ENCODE data around the gene TPRG1L. TPM values are rescaled to one million over a fixed set of nuclear protein-coding genes. Genes with fewer than 3 reads are reported as not detected.

The TPRG1L gene
- total RNA-seq, 1 experiment from 2014 or later, result 6.7 TPM

- no peak for DNase-seq (ENCODE audit: low spot score)
These were observed 31.1 kb upstream of the TPRG1L start for GRCh38 chr1:3593745-3594144.

DNA sequence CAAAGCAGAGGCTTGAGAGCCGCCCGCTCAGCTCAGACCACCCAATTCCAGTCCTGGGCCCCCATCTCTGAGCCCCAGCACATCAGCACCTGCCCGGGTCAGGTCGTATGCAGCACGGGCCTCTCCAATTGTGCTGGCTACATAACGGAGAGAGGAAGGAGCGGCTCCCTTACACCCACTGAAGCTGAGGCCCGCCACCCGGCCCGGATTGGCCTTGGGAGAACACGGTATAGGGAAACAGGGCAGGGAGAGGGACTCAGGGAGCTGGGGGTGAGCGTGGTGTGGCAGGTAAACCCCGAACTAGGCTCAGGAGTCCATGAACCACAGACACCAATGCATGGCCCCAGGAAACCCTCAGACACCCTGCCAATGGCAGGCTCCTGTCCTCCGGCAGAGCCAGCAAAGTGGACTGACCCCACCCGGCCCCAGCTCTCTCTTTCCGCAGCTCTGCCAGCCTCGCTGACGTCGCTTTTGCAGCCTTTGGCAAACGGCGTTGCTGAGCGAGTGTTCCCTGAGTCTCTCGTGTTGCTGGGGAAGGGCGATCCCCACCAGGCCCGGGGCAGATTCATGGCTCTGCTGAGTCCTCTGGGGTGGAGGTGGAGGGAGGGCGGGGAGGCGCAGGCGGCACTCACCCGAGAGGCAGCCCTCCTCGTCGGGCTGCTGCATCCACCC lies 30.0 kb upstream of the TPRG1L start:
- no peak for DNase-seq (ENCODE audit: low spot score)

DNA sequence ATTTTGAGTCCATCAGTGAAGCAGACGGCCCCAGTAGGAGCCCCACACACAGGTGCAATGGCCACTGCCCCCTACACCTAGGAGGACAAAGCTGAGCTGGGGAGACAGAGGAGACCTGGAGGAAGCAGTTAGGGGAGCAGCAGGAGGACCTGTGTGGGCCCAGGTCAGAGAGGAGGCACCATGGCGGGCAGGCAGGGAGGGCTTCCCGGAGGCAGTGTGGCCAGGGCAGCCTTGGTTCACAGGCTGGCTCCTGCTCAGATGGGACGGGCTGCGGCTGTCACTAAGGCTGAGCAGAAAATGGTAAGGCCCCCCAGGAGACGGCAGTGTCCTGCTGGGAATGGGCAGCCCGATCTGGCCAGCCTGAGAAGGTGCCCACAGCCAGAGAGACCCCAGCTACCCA lies 28.9 kb upstream of the TPRG1L start:
- no peak for DNase-seq (ENCODE audit: low spot score)

DNA sequence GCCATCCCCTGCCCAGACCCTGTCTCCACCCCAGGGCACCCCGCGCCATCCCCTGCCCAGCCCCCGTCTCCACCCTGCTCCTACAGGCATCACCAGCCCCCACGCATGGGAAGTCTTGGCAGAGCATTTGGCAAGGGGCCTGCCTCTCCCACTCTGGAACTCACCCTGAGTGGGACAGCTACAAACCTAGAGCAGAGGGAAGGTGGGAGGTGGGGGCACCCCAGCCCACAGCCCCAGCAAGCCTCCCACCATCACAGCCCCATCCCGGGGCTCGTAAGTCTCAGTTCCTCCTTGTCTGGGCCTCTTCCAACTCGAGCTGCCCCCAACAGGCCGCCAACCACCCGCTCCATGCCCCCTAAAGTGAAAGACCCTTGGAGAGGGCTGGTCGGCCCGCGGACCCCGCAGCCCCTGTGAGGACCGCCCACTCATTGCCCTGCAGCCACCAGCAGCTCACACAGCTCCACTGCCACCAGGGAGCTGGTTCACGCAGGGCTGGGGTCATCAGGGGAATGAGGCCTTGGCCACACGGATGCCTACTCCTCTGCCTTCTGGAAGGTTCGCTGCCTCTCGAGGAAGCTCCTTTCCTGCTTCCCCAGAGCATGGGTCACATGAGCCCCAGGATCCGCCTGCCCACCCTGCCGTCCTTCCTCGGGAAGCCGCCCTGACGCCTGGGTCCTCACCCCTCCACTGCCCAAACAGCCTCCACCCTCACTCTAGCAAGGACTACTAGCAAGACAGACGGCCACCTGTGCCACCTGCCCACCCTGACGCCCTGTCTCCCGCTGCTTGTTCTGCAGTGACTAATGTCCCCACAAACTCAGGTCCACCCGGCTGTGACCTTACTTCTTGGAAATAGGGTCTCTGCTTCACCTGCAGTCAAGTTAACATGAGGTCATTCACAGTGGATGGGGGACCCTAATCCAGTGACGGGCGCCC lies 27.9 kb upstream of the TPRG1L start:
- DNase-seq (ENCODE audit: low spot score), result no peak

DNA sequence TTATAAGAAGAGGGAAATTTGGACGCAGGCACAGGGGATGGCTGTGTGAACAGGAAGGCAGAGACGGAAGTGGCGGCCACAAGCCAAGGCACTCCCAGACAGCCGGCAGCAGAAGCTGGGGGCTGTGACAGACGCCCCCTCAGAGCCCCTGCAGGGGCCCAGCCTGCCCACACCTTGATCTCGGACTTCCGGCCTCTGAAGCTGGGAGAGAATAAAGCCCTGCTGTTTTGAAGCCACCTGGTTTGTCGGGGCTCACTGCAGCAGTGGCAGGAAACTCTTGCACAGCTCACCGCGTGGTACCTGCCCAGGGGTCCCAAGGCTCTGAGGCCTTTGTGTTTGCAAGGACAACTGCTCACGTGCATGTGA lies 27.2 kb upstream of the TPRG1L start:
- no peak for DNase-seq (ENCODE audit: low spot score)

- no peak for DNase-seq (ENCODE audit: low spot score)
These were observed 26.7 kb upstream of the TPRG1L start for GRCh38 chr1:3598051-3598491.

DNA sequence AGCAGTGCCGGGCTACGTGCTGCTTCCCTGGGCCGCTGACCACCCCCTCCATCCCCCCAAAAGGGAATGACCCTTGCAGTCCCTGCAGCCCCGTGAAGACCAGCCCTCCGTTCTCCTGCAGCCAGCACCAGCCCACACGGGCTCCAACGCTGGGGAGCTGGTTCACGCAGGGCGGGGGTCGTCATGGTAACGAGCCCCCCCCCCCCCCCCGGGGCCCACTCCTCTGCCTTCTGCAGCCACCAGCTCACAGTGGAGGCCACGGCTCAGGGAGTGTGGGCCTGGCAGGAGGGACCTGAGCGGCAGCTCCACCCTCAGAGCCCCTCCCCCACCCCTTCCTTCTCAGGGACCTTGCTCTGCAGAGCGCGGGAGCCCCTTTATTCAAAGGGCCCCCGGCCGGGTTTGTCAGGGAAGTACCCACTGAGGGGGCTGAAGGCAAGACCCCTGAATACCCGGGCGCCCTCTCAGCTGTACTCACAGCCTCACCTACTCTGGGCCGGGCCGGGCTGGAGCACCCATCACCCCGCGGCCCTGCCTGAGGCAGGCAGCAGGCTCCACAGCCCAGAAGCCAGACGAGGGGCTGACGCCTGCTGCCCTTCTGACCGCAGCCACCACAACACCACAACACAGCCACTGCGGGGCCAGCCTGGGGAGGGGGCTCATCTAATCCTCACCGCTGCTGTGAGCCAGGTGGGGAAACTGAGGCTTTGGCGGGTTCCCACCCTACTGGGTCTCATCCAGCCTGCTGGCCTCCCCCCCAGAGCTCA lies 26.1 kb upstream of the TPRG1L start:
- no peak for DNase-seq (ENCODE audit: low spot score)

- DNase-seq (ENCODE audit: low spot score), result no peak
These were observed 25.5 kb upstream of the TPRG1L start for GRCh38 chr1:3599286-3599811.

DNA sequence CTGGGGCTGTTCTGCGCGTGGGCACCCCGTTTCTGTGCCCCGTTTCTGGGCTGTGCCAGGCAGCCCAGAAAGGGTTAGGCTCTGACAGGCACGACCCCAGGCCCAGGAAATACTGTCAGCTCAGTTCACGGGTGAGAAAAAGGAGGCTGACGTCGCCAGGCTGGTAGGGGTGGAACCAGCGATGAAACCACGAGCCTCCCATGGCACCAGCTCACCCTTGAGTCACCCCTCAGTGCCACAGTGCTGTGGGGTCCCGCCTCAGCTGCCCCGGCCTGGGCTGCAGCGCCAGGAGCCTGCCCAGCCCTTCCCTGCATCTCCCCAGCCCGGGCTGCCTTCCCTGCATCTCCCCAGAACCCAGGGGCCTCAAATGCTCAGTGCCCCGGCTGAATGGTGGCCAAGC lies 25.0 kb upstream of the TPRG1L start:
- no peak for DNase-seq (ENCODE audit: low spot score)

DNA sequence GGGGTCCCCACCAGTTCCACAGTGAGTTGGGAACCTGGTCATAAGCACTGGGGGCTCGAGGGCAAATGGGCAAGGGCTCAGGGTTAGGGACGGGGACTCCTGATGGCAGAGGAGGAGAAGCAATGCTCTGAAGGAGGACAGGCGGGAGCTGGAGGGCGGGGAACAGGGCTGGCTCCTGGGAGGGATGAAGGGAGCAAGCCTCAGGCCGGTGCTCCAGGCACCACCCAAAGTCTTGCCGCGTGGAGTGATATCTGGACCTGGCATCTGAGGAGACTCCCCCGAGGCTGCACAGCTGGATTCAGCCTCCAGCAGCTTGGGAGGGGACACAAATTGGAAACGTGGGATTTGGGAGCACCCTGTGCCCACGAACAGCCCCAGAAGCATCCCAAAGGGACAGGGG lies 24.5 kb upstream of the TPRG1L start:
- DNase-seq (ENCODE audit: low spot score), result no peak

DNA sequence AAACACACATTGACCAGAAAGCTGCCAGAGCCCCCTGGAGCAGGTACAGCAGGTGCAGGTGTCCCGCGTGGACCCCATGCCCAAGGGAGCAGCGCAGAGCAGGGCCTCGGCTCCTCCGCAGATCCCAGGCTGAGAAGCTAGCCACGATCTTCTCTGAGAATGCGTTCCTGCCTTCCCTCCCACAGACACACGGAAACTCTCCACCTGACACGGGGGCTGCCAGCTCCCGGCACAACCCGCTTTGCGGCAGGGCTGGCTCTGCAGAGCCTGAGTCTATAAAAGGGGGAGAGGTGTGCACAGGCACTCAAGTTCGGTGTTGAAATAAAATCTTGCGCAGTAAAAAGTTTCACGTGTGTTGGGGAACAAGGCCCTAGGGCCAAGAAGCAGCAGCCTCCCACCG lies 23.1 kb upstream of the TPRG1L start:
- no peak for DNase-seq (ENCODE audit: low spot score)

DNA sequence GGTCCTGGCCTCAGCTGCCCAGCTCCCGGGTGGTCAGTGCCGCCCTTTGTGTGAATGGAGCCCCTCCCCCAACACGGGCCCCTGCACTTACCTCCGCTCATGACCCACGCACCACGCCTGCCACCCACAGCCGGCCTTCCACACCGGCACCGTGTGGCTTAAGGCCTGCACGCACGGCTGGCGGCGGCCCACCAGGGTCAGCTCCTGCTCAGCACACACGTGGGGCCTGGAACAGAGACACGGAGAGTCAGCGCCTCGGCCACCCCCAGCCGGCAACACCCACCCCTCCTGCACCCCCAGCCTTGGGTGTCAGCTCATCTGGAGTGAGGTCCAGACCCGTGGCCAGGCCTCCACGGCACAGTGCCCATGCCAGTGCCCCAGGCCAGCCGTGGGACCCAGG lies 22.4 kb upstream of the TPRG1L start:
- no peak for DNase-seq (ENCODE audit: low spot score)

- DNase-seq (ENCODE audit: low spot score), result no peak
These were observed 21.7 kb upstream of the TPRG1L start for GRCh38 chr1:3603156-3603555.

DNA sequence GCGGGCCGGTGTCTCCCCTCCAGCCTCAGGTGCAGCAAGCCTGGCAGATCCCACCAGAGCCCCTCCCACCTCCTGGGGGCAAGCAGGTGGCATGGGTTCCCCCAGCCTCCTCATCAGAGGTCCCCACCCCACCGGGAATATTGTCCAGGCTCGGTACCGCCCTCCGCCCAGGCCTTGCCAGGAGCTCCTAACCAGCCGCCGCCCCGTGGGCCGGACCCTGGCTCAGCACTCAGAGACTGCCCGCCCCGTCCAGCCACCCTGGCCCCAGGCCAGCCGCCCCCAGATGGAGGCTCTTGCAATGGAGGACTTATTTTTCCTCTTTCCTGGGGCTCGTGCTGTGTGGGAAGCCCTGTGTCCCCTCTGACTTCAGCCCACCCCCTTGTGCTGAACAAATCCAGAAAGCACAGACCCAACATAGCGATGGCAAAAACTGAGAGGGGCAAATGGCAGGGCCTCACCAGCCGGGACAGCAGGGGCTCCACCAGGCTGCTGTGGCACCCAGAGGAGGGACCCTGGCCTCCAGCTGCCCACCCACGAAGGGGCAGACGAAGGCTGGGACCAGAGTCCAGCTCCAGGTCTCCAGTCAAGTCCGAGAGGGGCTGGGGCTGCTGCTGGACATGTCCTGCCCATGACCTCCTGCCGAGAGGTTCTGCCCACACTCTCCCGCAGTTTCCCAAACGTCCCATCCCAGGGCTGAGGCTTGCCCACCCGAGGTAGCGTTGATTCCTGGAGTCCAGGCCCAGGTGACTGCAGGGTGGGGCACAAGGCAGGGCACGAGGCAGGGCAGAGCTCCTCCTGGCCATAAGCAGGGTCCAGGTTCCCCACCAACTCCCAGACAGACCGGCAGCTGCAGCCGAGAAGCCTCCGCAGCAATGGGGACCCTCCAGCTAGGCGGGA lies 21.0 kb upstream of the TPRG1L start:
- DNase-seq (ENCODE audit: low spot score), result no peak

DNA sequence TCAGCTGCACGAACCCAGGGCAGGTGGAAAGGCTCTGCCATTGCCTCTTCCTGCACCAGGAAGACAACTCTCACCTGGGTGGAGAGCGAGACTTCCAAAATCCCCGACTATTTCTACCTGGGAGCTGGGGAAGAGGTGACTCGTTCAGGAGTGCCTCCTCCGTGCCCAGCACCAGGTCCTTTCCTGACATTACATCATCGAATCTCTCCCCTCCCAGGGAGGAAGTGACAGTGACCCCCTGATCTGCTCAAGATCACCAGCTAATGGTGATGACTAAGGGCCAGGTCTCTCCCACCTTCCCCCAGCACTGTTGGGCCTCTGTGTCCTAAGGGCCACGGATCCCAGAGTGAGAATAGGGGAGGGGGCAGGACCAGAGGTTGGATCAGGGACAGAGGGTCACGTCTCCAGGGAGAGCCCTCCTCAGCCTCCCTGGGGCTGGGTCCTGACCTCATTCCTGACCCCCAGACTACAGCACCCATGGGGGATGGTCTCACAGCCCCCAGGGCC lies 20.3 kb upstream of the TPRG1L start:
- DNase-seq (ENCODE audit: low spot score), result peak; percentile 37

DNA sequence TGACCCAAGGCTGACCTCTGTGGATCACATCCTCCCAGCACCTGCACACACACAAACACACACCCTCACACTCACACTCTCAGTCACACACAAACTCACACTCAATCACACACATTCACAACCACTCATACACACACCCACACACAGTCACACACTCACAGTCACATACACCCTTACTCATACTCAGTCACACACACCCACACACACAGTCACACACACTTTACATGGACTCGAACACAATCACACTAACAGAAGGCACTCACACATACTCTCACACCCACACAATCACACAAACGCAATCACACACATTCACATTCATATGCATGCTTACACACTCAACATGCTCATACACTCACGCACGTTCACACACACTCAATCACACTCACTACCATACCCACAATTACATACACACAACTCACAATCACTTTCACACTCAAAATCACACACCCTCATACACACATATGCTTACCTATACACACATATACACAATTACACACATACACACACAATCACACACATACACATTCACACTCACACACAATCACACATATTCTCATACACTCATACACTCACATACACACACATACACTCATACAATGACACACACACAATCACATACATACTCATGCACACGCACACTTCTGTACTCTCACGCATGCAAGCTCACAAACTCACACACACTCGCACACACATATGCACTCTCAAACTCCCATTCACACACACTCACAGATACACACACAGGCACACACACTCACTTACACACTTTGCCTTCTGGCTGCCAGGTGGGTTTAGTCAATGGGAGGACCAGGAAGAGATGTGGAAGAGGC lies 19.6 kb upstream of the TPRG1L start:
- DNase-seq (ENCODE audit: low spot score), result no peak

GRCh38 chr1:3606779-3607702 lies 17.8 kb upstream of the TPRG1L start:
- DNase-seq (ENCODE audit: low spot score), result no peak

GRCh38 chr1:3607703-3608065 lies 17.1 kb upstream of the TPRG1L start:
- DNase-seq (ENCODE audit: low spot score), result no peak

- no peak for DNase-seq (ENCODE audit: low spot score)
These were observed 16.7 kb upstream of the TPRG1L start for GRCh38 chr1:3608154-3608553.
